GM21825 (cell line): ENCODE results near the gene SPINDOC.
"Not testable (repeated sequence)": the region's sequence is repeated elsewhere in the genome, so short reads cannot be mapped to it uniquely, and the experiment has no call there.

ENCODE experiments used
- ATAC-seq: cut with Tn5 transposase; IDR thresholded peaks from one replicate; pipeline ENCODE4 v1.9.1; 2021; ENCODE audit warnings: mild to moderate bottlenecking, moderate library complexity; ENCODE audit not compliant: unreplicated experiment

Gene SPINDOC

GRCh38 chr11:63813035-63813562 is at the start of gene SPINDOC:
Gene SPINDOC (plus strand): TSS chr11:63813456. CDS start chr11:63813687, 231 bp downstream.
- peak; percentile 84 for ATAC-seq

GRCh38 chr11:63763496-63764339 is 49.5 kb upstream of the SPINDOC start:
- ATAC-seq = no peak

DNA sequence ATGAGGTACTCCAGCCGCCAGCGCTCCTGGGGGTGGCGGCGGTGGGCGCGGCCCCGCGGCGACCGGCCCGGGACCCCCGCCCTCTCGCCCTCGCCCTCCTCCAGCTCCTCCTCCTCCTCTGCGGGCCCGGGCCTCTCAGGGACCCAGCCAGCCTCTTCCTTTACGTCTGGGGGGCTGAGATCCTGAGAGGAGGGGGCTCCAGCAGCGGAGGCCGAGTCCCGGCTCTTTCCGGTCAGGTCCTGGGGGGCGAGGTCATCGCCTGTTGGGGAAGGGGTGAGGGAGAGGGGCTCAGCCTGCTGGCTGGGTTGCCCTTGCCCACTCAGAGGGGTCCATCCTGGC is 48.9 kb upstream of the SPINDOC start:
- no peak for ATAC-seq

GRCh38 chr11:63764679-63765647 is 48.3 kb upstream of the SPINDOC start:
- ATAC-seq = no peak

GRCh38 chr11:63765688-63766241 is 47.5 kb upstream of the SPINDOC start:
- no peak for ATAC-seq

GRCh38 chr11:63766531-63767235 is 46.6 kb upstream of the SPINDOC start:
- no peak for ATAC-seq

- no peak for ATAC-seq
Measured at GRCh38 chr11:63767267-63767564, 46.0 kb upstream of the SPINDOC start.

GRCh38 chr11:63767565-63768236 is 45.6 kb upstream of the SPINDOC start:
- ATAC-seq = peak; percentile 12

GRCh38 chr11:63768237-63769041 is 44.8 kb upstream of the SPINDOC start, which contains the start of gene ZFTA:
Gene ZFTA (minus strand): TSS chr11:63768775. CDS start chr11:63768622, 153 bp downstream.
- peak; percentile 59 for ATAC-seq

DNA sequence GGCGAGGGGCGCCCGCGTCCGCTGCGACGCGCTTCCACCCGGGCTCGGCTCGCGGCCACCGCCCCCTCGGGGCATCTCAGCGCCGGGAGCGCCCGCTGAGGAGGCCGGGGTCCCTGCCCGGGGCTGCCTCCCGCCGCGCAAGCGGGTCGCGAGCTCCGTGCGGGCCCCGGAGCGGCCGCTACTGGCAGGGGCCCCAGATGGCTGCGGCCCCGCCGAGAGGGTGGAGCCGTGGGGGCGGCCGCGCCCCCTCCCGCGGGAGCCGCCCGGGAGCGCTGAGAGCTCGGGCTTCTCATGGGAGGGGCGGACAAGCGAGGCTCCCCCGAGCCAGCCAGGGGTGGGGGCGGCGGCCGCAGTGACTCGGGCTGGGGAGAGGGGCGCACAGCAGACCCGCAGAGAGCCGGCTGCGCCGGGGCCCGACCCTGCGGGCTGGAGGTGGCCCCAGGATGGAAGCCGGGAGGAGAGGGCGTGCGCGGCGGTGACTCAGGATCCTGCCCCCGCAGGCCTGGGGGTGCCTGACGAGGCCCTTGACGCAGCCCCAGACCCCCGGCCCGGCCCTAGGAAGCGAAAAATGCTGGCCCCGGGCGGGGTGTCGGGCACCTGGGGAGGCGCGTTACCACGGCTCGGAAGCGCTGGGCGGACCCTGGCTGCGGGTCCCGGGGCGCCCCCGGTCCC is 44.1 kb upstream of the SPINDOC start:
- peak; percentile 28 for ATAC-seq

DNA sequence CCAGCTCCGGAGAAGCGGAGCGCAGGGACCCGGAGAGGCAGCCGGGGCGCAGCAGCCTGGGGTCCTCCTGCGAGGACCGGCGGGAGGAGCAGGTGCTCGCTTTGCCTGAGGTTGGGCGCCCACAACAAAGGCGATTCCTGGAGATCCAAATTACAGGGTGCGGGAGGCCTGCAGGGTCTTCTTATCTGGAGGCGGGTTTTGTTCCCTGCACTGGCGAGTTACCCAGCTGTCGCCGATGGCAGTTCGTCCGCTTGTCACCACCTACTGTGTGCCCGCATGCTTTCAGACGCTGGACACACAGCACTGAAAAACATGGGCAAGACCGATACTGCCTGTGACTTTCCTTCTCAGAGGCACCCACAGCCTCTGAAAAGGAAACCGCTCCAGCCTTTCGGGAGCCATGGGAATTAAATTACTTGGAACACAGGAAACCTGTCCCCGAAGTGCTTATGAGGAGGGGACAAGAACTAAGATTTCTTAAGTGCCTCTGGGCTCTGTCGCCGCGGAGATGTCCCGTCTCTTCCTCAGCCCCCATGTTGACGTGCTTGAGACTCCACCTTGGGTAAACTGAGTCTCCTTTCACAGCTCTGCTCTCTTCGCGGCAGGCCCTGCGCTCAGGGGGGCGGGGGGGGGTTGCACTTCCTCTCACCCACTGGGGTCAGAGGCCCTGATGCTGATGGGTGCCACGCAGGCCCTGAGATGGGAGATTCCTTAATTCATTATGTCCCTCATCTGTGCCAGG is 43.4 kb upstream of the SPINDOC start:
- no peak for ATAC-seq

DNA sequence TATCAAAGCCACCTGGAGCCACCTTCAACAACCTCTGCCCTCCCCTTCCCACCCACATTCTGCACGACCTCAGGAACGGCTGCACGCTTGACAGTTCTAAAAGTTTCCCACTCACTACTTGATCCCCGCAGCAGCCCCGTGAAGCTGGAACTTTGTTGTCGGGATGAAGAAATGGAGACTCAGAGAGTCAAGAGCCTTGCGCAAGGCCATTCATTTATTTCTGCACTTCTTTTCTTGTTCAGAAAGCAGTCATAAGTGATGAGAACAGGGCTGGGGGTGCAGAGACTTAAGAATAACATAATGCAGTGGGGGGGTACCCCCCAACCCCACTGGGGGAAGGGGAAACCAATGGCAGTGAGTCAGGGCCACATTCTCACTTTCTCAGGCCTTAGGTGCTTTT is 42.5 kb upstream of the SPINDOC start:
- ATAC-seq = no peak

- not testable (repeated sequence) for ATAC-seq
Measured at GRCh38 chr11:63771741-63772318, 41.4 kb upstream of the SPINDOC start.

- no peak for ATAC-seq
Measured at GRCh38 chr11:63775191-63775590, 38.1 kb upstream of the SPINDOC start.

GRCh38 chr11:63779039-63779438 is 34.2 kb upstream of the SPINDOC start:
- ATAC-seq = no peak

- ATAC-seq = no peak
Measured at GRCh38 chr11:63782749-63783148, 30.5 kb upstream of the SPINDOC start.

GRCh38 chr11:63783925-63784592 is 29.2 kb upstream of the SPINDOC start:
- no peak for ATAC-seq
